HG03354 (cell line): ENCODE results near the gene RFC2.

Experiments
- ATAC-seq: cut with Tn5 transposase; IDR thresholded peaks from one replicate; pipeline ENCODE4 v1.9.1; 2021; ENCODE audit warnings: mild to moderate bottlenecking; ENCODE audit not compliant: unreplicated experiment, poor library complexity, severe bottlenecking

Gene RFC2

GRCh38 chr7:74254129-74254857, at the start of gene RFC2:
Gene RFC2 (minus strand): TSS chr7:74254399. CDS start chr7:74254383, 16 bp downstream.
- peak; percentile 90 for ATAC-seq

GRCh38 chr7:74302745-74303221, 48.6 kb upstream of the RFC2 start:
- no peak for ATAC-seq

- no peak for ATAC-seq
These were observed 46.7 kb upstream of the RFC2 start for GRCh38 chr7:74300926-74301325.

GRCh38 chr7:74299401-74299800, 45.2 kb upstream of the RFC2 start:
- no peak for ATAC-seq

- ATAC-seq = no peak
These were observed 43.5 kb upstream of the RFC2 start for GRCh38 chr7:74297516-74298233.

- no peak for ATAC-seq
These were observed 40.2 kb upstream of the RFC2 start for GRCh38 chr7:74294191-74294998.

- no peak for ATAC-seq
These were observed 39.3 kb upstream of the RFC2 start for GRCh38 chr7:74293577-74293908.

GRCh38 chr7:74292757-74293576, 38.8 kb upstream of the RFC2 start:
- ATAC-seq = no peak

GRCh38 chr7:74291535-74291934, 37.3 kb upstream of the RFC2 start:
- ATAC-seq = no peak

- ATAC-seq = no peak
These were observed 36.8 kb upstream of the RFC2 start for GRCh38 chr7:74290981-74291441.

GRCh38 chr7:74290553-74290950, 36.4 kb upstream of the RFC2 start:
- no peak for ATAC-seq

GRCh38 chr7:74289659-74290552, 35.7 kb upstream of the RFC2 start:
- ATAC-seq = no peak

GRCh38 chr7:74289018-74289658, 34.9 kb upstream of the RFC2 start, which contains the start of gene CLIP2:
Gene CLIP2 (plus strand): TSS chr7:74289407. CDS start chr7:74317547, 28,140 bp downstream.
- ATAC-seq = peak; percentile 42

GRCh38 chr7:74288034-74288881, 34.1 kb upstream of the RFC2 start:
- ATAC-seq = no peak

- ATAC-seq = no peak
These were observed 33.3 kb upstream of the RFC2 start for GRCh38 chr7:74287303-74288033.

GRCh38 chr7:74286131-74286530, 31.9 kb upstream of the RFC2 start:
- ATAC-seq = no peak
